ENCODE measurements around the gene HEATR1.
"Not testable (repeated sequence)": the region's sequence is repeated elsewhere in the genome, so short reads cannot be mapped to it uniquely, and the experiment has no call there.

The HEATR1 gene

DNA sequence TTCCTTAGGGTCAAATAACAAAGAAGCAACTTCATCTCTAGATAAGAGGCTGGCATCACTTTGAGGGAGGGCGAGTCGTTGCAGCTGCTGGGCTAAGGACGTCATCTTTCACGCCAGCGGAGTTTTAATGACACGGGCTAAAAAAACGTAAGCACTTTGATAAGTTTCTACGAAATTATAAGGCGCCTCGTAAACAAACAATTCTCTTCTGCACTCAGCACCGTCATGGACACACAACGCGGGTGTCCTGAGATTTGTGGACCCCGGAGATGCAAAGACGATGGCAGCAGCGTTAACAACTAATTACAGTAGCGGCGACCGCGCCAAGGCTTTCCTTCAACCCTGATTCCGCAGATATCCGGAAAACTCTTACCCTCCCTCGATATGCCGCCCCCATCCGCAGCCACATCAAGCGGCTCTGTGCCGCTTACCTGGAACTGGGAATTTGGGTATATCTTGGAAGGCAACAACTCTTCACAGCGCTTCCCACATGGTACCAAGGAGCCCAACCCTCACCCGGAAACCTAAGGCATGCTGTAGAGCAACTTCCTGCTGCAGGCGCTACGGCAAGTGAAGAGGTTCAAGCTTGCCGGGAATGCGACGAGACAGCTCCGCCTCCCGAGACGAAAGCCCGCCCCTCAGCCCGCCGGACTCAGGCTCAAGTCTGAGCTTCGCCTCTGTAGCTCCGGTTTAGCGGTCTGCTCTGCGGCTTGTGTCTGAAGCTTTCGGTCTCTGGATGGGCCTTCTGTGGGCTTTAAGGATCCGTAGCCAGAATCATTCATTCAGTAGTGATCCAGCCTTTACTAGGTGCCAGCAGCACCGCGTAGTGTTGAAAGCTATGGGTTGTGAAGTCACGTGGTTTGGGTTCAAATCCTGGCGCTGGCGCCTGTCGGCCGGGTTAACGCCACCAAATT, at the start of gene HEATR1:
Gene HEATR1, minus strand, starts transcription at position 526 of the 914 bp plus-strand sequence. Its CDS starts 421 bp downstream, at position 105.
- peak; percentile 55 to 85 for DNase-seq

DNA sequence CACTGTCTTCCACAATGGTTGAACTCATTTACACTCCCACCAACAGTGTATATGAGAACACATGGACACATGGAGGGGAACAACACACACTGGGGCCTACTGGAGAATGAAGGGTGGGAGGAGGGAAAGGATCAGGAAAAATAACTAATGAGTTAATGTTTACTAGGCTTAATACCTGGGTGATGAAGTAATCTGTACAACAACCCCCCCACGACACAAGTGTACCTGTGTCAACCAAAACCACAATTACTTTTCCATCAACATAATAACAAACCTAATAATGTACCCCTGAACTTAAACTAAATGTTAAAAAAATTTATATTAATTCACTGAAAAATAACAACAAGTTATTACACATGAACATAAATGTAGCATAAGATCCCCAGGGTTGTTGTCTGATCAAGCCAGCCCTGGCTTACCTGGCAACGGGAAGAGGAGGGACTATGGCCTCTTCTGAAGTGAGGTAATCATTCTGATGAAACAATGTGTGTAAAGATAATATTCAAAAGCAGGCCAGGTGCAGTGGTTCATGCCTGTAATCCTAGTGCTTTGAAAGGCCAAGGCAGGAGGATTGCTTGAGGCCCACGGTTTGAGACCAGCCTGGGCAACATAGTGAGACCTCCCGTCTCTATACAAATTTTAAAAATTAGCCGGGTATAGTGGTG, 40.8 kb upstream of the HEATR1 start:
- no peak for DNase-seq

GRCh38 chr1:236642763-236643162, 38.4 kb upstream of the HEATR1 start:
- no peak for DNase-seq

DNA sequence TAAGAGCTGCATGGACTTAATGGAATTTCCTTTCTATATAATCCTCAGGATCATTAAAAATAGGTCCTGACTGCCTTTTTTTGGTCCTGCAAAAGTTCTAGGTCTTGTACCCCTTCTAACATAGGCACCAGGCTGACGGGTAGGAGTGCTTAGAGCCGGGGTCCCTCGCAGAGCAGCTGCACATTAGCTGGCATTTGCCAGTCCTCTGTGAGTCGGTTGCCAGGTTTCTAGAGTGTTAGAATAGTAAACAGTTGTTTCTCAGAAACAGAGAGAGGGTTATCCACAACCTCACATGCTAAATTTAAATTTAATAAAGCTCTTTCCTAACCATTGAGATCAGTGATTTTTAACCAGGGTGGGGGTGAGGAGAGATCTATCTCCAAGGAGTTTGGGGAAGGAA, 35.4 kb upstream of the HEATR1 start:
- DNase-seq: no peak

GRCh38 chr1:236638945-236639344, 34.6 kb upstream of the HEATR1 start:
- DNase-seq: no peak

GRCh38 chr1:236636017-236636416, 31.7 kb upstream of the HEATR1 start:
- no peak for DNase-seq

GRCh38 chr1:236627727-236628408, 23.6 kb upstream of the HEATR1 start:
- no peak for DNase-seq

- DNase-seq: no peak
Observed at GRCh38 chr1:236623371-236624166, 19.3 kb upstream of the HEATR1 start.

DNA sequence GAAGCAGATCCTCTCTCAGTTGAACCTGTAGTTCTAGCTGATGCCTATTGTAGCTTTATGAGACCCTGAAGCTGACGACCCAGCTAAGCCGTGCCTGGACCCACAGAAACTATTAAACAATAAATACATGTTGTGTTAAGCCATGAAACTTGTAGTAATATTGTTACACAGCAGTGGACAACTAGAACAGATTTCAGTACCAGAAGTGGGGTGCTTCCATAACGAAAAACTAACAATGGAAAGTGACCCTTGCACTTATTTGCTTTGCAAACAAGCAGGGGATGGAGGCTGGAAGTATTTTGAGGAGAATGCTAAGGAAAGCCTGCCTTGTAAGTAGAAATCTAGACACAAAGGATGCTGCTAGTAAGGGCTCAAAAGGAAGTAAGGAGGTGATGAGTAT, 18.1 kb upstream of the HEATR1 start:
- DNase-seq: no peak

GRCh38 chr1:236619398-236619797, 15.1 kb upstream of the HEATR1 start:
- no peak for DNase-seq

DNA sequence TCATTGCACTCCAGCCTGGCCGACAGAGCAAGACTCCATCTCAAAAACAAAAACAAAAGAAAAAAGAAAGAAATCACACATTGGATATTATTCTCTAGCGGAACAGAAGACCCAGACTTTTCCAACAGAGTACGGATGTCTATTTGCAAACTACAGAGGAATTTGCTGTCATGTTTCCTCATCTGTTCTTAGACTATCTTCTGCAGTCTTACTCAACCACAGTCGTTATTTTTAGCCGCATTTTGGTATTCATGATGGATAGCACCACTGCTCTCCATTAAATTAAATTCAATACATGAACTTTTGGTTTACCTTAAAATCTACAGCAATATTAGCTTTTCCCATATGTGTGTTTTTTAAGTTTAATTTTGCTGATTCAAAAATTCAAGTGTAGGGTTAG, 14.2 kb upstream of the HEATR1 start:
- no peak for DNase-seq

GRCh38 chr1:236615399-236616148, 11.3 kb upstream of the HEATR1 start:
- DNase-seq: no peak

DNA sequence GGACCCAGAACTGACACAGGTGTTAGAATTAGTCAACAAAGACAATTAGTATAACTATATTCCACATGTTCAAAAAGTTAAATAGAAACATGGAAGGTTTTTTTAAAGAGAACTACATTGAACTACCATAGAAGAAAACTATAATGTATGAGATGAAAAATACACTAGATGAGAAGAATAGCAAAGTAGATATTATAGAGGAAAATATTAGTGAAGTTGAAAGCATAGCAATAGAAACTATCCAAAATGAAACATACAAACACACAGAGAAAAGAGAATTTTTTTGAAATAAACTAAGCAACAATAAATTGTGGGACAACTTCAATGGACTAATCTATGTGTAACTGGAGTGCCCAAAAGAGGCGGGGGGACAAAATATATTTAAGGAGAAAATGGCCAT, 8.0 kb upstream of the HEATR1 start:
- no peak for DNase-seq

DNA sequence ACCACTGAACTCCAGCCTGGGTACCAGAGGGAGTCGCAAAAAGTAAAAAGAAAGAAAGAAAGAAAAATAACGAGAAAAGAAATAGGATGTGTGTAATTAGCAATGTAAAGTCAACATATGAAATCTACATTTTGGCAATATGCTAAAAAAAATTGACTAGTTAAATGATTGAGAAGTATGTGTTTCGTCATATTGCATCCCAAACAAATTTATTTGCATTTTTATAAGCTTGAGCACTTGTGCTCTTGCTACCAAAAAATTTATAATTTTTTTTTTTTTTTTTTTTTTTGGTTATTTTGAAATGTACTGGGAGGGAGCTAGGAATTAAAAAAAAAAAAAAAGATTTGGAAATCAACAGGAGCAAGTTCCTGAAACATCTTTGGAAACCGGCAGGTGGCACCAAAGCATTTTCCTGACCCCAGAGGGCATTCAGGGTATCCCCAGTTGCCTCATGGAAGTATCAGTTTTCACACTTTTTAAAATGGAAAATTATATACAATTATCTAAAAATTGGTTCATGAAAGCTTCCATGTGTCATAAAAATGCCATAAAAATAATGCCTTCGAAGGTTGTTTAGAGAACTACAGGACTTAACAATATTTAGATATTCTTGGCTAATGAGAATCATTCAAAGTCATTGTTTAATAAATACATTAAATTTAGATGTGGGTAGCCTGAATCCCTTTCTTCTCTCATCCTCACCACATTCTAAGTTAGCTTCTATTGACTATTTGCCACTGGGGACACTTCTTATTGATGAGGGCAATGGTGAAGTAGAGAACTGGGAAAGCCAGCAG, 4.8 kb upstream of the HEATR1 start:
- DNase-seq: peak in 1 of 2 experiments; percentile 32

GRCh38 chr1:236607597-236607996, 3.3 kb upstream of the HEATR1 start:
- not testable (repeated sequence) for DNase-seq

DNA sequence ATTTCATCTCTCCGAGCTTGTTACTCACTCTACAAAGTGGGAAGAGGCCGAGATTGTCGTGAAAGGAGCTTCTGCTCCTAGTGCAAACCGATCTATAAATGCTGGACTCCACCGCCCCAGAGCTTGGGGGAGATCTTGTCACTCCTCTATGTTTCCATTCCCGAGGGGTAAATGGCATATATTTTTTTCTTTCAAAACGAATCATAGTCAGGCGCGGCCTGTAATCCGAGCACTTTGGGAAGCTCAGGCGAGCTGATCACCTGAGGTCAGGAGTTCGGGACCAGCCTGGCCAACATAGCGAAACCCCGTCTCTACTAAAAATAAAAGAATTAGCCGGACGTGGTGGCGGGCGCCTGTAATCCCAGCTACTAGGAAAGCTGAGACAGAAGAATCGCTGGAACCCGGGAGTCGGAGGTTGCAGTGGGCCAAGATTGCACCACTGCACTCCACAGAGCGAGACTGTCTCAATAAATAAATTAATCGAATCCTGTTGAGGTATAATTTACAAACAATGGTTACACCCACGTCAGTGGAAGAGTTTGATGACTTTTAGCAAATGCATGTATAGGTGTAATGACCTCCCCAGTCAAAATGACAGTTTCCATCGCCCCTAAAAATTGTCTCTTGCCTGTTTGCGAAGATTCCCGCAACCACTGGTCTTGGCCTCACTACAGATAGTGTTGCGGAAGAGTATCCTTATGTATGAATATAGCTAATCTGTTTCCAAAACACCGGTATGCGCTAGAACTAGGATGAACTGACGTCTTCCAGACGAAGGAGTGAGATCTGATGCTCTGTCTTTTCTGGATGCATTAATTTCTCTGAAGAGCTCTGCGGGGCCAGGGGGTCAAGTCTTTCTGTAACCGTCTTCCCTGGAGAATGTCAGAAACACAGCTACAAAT, 840 bp upstream of the HEATR1 start:
- no peak for DNase-seq

- no peak for DNase-seq
Observed at GRCh38 chr1:236602171-236602570, 2.1 kb downstream of the HEATR1 start.

DNA sequence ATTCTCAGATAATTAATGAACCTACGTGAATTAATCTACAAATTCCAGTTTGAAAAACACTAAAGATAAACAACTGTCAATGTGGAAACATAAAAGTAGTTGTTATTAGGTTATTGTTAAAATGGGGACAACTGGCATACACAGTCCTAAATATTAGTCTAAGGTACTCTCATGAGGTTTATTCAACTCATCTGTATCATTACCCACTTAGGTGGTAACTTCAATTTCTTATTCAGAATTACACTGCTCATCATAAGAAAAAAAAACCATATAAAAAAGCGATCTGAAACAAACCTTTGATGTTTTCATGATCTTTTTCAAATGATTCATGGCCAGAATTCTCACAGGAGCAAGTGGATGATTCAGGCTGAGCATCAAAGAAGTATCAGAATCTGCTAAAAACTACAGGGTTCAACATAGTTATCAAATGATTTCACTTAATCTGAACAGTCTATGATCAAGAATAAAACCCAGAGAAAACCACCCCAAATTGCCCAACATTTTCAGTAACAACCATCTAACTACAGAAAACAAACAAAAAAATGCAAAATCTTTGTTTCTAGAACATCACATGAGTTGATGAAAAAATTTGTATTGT, 13.7 kb downstream of the HEATR1 start:
- no peak for DNase-seq

- no peak for DNase-seq
Observed at GRCh38 chr1:236589531-236589930, 14.8 kb downstream of the HEATR1 start.

DNA sequence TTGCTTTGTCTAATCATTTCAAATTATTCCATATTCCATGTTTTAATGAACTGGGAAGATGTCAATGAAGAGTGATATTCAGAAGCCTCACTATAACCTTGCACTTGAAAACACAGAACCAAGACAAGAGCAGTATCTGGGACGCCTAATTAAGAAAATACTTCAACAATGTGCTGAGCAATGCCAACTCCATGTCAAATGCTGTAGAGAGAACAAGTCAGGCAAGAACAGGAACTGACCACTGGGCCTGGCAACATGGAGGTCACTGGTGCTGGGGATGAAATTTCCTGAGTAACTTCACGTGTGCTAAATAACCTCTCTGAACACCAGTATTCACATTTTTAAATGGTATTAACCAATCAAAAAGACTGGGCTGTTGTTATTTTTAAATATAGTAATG, 22.8 kb downstream of the HEATR1 start:
- no peak for DNase-seq
